ENCODE measurements around the gene PPFIA1.
"Not testable (repeated sequence)": the region's sequence is repeated elsewhere in the genome, so short reads cannot be mapped to it uniquely, and the experiment has no call there.

Gene PPFIA1

DNA sequence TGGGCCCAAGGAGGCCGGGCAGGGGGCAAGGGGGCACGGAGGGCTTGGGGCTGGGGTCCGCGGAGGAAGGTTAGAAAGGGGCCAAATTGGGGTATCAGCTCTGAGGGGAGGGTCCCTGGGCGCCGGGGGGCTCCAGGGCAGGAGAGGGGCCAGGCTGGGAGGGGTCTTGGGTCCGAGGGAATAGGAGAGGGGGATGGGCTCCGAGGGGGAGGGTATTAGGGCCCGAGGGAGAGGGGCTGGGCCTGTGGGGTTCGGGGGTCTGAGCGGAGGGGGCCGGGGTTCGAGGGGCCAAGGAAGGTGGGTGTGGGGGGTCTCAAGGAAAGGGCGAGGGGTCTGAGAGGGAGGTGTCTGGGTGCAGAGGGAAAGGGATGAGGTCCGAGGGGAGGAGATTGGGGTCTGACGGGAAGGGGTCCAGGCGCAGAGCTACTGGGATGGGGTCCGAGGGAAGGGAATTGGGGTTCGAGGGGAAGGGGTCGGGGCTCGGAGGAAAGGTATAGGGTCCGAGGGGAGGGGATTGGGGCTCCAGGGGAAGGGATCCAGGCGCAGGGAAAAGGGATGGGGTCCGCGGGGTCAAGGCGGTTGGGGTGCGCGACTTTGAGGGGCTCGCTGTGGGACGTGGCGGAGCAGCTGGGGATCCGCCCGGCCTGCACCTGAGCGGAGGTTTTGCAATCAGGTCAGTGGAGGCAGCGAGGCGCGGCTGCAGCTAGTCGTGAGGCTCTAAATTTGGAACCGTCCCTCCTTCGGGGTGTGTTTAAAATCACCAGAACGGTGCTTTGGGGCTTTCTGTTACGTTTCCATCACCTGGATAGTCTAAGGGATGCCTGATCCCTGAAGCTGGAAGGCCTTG, 128.6 kb downstream of the PPFIA1 start:
- no peak for DNase-seq

GRCh38 chr11:70399681-70400112, 129.2 kb downstream of the PPFIA1 start:
- no peak for DNase-seq

- no peak for DNase-seq
These were observed 130.2 kb downstream of the PPFIA1 start for GRCh38 chr11:70400643-70401042.

GRCh38 chr11:70402016-70402415, 131.5 kb downstream of the PPFIA1 start:
- no peak for DNase-seq

- no peak for DNase-seq
These were observed 132.2 kb downstream of the PPFIA1 start for GRCh38 chr11:70402685-70403084.

DNA sequence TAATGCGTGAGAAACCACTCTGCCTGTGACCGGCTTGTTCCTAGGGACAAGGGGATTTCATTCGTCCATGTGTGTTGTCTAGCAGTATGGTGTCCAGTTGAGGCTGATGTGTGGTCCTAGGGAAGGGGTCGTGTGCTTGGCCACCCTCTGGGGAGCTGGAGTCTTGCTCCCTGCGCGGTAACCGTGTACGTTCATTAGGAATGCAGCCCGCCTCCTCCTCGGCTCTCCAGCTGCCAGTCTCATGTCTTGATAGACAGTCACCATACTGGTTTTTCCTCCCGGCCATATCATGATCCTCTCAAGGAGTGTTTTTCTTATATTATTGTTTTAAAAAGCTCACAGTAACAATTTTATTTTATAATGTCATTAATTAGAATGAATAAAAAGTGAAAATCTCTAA, 133.8 kb downstream of the PPFIA1 start:
- DNase-seq = no peak

- DNase-seq = no peak
These were observed 135.3 kb downstream of the PPFIA1 start for GRCh38 chr11:70405679-70406395.

GRCh38 chr11:70407121-70407520, 136.6 kb downstream of the PPFIA1 start:
- DNase-seq = no peak

GRCh38 chr11:70407814-70408213, 137.3 kb downstream of the PPFIA1 start:
- DNase-seq = no peak

DNA sequence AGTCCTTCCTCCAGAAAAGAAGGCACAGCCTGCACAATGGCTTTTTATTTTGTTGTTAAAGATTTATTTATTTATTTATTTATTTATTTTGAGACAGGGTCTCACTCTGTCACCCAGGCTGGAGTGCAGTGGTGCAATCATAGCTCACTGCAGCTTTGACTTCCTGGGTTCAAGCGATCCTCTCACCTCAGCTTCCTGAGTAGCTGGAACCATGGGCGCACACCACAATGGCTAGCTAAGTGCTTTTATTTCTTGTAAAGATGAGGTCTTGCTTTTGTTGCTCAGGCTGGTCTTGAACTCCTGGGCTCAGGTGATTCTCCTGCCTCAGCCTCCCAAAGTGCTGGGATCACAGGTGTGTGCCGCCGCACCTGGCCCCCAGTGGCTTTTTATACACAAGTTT, 137.8 kb downstream of the PPFIA1 start:
- not testable (repeated sequence) for DNase-seq

DNA sequence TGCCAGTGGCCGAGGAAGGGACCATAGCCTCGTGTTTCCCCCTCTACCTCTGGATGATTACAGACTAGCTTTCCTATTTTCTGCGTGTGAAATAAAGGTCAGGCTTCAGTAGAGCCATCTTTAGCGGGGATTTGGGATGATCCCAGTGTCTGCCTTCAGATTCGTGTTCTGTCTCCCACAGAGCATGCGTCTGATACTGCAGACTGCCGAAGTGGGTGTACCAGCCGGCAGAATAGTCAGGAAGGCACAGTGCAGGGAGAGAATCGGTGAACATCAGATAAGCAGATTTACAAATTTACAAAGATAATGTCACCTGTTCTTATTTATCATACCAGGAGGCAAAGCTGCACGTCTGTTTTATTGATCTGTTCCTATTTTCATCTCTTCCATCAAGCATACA, 138.9 kb downstream of the PPFIA1 start:
- no peak for DNase-seq

DNA sequence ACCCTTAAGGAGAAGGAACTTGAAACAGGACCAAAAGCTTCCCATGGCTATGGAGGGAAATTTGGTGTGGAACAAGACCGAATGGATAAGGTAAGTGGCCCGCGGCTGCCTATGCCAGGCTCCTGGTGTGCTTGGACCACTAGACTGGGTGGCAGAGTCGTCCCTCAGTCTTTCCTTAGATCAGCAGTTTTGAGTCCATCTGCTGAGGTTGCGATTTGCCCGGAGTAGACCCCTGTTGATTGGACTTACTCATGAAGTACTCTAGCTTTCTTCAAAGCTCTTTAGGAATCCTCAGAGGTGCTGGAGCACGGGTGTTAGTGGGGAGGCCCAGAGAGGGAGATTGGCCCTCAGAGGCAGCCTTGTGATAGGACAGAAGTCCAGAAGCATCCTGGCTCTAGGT, 139.4 kb downstream of the PPFIA1 start:
- no peak for DNase-seq

GRCh38 chr11:70410276-70411205, 140.1 kb downstream of the PPFIA1 start:
- DNase-seq = no peak

GRCh38 chr11:70411713-70412452, 141.4 kb downstream of the PPFIA1 start:
- no peak for DNase-seq

- DNase-seq = no peak
These were observed 142.7 kb downstream of the PPFIA1 start for GRCh38 chr11:70413151-70413550.

GRCh38 chr11:70414341-70415100, 144.0 kb downstream of the PPFIA1 start:
- no peak for DNase-seq

DNA sequence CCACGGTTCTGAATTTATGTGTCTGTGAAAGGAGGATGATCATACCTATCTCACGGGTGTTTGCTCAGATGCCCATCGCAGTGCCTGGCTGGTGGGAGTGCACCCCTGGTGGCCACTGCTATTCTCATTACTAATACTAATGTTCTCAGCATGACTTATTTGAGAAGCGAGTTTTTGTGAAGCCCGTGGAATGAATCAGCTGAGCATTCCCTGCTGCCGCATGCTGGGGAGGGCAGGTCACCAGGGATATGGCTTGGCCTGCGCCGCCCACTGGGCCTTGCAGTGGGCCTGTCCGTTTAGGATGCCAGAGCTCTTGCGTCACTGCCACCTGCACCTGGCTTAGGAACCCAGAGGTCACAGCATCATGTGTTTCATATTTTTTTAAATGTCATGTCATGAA, 144.7 kb downstream of the PPFIA1 start:
- no peak for DNase-seq

DNA sequence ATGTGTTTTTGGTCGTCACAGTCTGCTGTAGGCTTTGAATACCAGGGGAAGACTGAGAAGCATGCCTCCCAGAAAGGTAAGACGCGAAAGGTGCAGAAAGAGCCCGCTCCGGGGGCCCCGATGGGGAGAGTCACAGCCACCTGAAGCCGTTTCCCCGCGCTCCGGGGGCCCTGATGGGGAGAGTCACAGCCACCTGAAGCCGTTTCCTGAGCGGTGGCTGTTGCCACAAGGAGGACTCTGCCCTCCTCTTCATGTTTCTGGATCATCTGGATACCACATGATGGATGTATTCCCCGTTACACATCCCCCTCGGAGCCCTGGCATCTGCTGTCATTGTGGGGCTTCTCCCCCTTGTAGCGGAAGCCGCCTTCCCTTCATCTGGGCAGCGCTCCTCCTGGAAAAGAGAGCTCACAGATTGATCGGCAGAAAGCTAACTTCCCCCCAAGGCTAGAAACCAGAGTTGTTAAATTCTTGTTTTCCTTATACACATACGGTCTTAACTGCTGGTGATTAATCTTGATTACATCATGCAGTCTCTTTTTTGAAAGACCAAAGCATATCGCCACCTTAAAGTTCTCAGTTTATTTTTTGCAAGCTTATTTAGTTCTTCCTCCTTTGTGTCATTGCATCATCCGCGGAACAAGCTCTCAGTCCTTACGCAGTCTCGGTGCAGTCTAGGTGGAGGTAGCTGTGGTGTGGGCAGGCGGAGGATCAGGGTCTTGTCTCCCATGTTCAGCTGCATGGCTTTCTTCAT, 145.3 kb downstream of the PPFIA1 start:
- no peak for DNase-seq

DNA sequence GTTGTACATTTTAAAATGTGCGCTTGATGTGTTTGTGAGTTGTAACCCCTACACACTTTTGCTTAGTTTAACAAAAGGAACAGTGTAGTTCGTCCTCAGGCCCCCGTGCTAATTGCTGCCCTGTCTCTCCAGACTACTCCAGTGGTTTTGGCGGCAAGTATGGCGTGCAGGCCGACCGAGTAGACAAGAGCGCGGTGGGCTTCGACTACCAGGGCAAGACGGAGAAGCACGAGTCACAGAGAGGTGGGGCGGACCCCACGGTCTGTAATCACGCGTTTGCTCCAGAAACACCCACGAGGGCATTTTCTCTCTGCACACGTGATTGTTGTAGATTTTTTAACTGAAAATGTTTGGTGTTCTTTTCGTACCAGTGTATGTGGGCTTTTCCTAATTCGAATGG, 146.4 kb downstream of the PPFIA1 start:
- DNase-seq = no peak

GRCh38 chr11:70418130-70418529, 147.6 kb downstream of the PPFIA1 start:
- no peak for DNase-seq

All from activated CD4-positive, alpha-beta T cell treated with anti-CD3 and anti-CD28 coated beads for 1 hour (primary cell).